Middle frontal gyrus (tissue), 1 donor: ENCODE measurements around the gene NDRG2.
"Not testable (repeated sequence)": the region's sequence is repeated elsewhere in the genome, so short reads cannot be mapped to it uniquely, and the experiment has no call there.

Source experiments
- DNase-seq: peaks from one replicate; pipeline ENCODE4 v3.0.0-alpha.2; 2015; ENCODE audit warnings: low spot score; ENCODE audit errors: extremely low spot score

The NDRG2 gene

DNA sequence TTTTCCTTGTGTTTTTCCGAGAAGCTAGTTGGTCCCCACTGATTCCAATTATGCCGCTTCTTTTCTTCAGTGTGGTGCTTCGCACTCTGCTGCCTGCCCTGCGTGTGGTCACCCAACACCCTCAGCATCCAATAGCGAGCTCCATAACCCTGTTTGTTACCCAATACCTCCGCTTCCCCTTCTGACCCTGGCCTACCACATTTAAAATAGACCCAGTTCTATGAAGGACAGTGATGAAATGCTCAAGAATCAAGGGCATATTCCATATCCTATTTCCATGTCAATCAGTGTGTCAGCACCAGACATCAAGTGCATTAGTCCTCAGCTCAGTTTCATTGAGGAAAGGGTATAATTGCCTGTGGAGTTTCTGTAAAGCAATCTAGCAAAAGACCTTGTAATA is 9.5 kb downstream of the NDRG2 start:
- no peak for DNase-seq

DNA sequence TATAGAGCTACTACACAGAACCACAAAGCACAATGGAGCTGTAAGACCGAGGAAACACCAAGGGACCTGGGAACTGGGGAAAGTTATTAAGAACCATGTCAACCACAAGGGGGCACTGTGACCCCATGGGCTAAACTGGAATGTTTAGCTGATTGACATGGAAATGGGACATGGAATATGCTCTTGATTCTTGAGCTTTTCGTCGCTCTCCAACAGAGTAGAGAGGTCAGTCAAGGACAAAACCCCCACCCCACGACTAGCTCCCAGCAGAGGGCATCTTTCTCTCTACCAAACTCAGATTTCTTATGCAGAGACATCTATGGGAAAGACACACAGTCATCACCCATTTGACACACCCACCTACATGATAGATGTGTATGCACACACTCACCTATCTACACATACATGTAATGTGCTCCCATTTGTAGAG is 10.1 kb downstream of the NDRG2 start:
- peak; percentile 88 for DNase-seq

- DNase-seq = no peak
Observed at GRCh38 chr14:21011136-21011535, 13.7 kb downstream of the NDRG2 start.

- DNase-seq = not testable (repeated sequence)
Observed at GRCh38 chr14:21009721-21010120, 15.1 kb downstream of the NDRG2 start.

- DNase-seq = no peak
Observed at GRCh38 chr14:21003788-21004346, 21.0 kb downstream of the NDRG2 start.

DNA sequence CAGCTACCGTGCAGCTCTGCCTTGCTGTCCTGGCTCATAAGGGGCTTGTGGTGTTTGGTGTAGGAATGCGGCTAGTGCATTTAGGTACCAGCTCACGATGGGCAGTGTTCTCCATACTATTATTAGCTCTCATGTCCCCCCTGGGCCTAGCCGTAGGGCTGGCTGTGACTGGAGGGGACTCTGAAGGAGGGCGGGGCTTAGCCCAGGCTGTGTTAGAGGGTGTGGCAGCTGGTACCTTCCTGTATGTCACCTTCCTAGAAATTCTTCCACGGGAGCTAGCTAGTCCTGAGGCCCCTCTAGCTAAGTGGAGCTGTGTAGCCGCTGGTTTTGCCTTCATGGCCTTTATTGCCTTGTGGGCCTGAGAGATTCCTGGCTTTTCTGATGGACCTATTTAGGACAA is 23.6 kb downstream of the NDRG2 start:
- DNase-seq = no peak

GRCh38 chr14:20999591-20999990 is 25.3 kb downstream of the NDRG2 start:
- DNase-seq = no peak

DNA sequence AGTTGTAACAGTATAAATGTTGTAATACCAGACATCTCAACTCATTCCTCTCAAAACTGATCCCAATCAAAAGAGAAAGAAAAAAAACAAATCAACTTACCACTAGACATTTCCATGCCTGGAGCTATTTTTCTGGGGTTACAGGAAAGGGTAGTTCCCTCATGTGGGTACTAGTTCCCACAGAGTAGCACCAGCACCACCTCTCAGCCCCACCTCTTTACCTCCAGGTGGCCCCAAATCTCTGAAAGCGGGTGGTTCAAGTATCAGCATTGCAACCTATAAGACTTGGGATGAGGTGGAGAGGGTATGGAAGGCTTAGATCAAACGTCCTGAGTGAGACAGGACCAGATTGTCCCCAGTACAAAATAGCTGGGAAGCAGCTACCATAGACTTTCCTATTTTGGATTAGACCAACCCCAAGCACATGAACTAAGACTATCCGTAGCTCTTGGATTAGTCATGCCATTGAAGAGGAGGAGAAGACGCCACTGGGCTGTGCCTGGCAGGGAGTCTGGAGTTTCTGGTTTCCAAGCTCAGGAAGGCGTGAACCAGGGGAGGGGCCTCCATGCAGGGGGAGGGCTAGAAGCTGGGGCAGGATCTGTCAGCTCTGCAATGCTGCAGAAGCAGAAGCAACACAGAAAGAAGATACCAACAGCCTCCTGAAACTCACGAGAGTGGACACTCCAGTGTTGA is 26.0 kb downstream of the NDRG2 start, which contains the start of gene SLC39A2:
Gene SLC39A2 (plus strand): TSS at position 620 of the 693 bp plus-strand sequence. CDS start 154 bp downstream, outside the sequence.
- DNase-seq = no peak

DNA sequence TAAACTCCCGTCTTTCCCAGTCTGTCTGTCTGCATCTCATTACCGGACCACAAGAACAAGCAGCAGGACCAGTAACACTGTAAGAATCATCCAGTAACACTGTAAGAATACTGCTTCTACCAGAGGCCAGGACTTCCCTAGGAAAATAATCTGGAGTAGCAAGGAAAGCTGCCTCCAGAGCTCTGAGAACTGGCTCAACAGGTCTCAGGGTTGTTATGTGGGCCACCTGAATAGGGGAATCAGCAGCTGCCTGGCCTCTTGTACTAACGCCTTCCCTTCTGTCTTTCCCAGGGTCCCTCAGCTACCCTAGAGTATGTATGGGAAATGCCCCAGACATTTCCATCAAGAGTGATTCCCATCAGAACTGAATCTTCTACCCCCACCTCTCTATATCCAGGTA is 26.7 kb downstream of the NDRG2 start:
- DNase-seq = no peak

- DNase-seq = no peak
Observed at GRCh38 chr14:20997564-20997963, 27.3 kb downstream of the NDRG2 start.

- DNase-seq = no peak
Observed at GRCh38 chr14:20997115-20997514, 27.7 kb downstream of the NDRG2 start.

- no peak for DNase-seq
Observed at GRCh38 chr14:20996521-20996920, 28.3 kb downstream of the NDRG2 start.

DNA sequence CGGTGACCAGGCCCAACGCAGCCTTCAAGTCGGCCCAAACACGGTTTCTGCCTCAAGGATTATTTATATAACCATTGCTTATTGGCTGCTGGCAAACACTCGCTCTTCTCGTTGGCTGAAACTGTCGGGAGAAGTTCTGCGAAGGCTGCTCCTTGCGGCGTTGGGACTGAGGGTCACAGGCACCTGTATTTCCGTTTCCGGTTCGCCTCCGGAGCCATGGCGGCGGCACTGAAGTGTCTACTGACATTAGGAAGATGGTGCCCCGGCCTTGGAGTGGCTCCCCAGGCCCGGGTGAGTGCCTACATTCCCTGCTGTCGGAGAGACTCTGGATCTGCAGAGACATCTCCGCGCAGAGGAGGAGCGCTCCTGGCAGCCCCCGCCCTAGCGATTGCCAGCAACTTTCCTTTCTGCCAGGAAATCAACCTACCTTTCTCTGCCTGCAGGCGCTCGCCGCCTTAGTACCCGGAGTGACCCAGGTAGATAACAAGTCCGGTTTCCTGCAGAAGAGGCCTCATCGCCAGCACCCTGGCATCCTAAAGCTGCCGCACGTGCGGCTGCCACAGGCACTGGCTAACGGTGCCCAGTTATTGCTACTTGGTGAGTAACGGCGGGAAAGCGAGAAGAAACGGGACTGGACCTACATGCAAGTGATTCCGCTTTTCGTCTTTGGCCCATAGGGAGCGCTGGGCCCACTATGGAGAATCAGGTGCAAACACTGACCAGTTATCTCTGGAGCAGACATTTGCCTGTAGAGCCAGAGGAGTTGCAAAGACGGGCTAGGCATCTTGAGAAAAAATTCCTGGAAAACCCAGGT is 34.9 kb downstream of the NDRG2 start, which contains the start of gene METTL17:
Gene METTL17 (plus strand): TSS at position 194 of the 814 bp plus-strand sequence. CDS start 23 bp downstream, at position 217.
- peak; percentile 90 for DNase-seq

DNA sequence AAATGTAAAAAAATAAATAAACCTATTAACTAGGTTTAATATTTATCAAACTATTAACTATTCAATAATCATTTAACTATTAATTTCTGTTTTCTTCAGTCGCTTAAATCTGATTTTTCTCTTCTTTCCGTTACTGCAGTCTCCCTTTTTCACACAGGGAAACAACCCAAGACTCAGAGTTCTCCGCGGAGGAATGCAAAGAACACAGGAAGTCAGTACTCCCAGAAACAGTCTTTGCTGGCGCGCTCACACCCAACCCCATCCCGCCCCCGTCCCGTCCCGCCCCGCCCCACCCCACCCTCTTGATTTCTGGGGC is 35.4 kb downstream of the NDRG2 start:
- DNase-seq = no peak

GRCh38 chr14:20988717-20989470 is 36.0 kb downstream of the NDRG2 start:
- no peak for DNase-seq

GRCh38 chr14:20986811-20987210 is 38.0 kb downstream of the NDRG2 start:
- no peak for DNase-seq

DNA sequence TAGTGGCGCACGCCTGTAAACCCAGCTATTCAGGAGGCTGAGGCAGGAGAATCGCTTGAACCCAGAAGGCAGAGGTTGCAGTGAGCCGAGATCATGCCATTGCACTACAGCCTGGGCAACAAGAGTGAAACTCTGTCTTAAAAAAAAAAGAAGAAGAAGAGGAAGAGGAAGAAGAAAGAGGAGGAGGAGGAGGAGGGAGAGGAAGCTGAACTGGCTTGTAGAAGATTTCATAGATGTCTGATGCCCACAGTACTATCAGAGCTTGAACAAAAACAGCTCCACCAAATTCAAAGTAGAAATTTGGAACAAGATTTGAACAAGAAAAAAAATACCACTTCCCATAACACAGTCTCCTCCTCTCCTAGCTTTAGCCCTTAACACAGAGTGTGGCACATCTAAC is 39.2 kb downstream of the NDRG2 start:
- not testable (repeated sequence) for DNase-seq

DNA sequence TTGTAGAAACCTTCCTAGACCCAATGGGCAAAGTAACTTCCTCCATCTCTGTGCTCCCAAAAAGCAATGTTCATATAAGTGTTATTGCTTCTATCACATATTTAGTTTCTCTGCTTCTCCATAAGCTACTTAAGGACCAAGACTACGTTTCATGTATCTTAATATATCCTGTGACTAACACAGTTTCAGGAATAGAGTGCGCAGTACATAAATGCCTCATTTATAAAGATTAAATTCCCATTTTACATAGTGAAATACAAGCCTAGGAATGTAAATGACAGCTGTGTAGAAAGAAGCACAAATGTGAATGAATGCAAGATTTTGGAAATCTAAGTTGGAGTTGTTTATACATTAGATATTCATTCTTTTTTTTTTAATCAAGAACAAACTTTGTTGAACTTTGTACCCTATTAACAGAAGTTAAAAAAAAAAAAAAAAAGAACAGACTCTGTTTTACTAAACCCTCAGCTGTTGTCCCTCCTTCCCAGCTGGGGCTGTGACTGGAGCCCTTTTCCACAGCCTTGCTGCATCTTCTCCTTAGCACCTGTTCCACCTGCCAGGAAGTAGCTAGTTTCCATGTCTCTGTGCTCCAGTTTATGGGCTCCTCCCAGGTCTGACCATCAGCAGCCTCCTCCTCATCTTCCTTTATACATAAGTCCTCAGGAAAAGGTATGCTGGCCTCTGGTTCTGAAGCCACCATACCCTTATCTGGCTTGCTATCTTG is 42.1 kb downstream of the NDRG2 start:
- no peak for DNase-seq

GRCh38 chr14:20980906-20981305 is 44.0 kb downstream of the NDRG2 start:
- DNase-seq = no peak

DNA sequence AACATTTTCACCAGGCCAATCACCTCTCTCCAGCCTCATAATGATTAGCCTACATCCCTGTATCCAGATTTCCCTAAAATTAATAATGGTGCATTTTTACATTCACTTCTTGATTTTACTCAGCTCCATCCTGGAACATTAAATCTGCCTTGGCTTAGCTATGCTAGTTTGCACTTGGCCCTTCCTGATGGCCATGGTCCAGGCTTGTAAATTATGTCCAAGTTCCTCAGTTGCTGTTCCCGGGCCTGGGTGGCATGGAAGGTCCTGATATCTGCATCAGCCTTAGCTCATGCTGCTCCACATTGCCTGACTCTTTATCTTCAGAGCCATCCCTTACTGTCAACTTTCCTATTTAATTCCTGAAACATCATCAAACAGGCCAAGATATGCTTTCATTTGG is 46.2 kb downstream of the NDRG2 start:
- DNase-seq = no peak

DNA sequence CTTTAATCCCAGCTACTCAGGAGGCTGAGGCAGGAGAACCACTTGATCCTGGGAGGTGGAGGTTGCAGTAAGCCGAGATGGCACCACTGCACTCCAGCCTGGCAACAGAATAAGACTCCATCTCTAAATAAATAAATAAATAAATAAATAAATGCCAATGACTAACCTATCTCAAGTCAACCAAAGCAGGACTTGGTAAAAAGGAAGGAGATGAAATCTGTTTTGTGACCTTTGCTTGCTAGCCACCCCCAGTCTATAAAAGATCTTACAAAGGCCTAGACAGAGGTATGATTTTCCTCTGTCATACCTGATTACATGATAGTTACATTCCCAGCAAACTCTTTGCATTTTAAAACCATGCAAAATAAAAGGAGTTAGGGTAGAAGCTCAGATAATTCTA is 48.6 kb downstream of the NDRG2 start:
- no peak for DNase-seq
